BLaER1 (cell line): ENCODE measurements around the gene PFKP.

ENCODE experiments used
- H3K27ac ChIP-seq: shearing (Covaris generic); formaldehyde crosslinking; 2 replicates; pipeline ENCODE4 v1.8.1; 2022
- H3K27me3 ChIP-seq: shearing (Covaris generic); formaldehyde crosslinking; 2 replicates; pipeline ENCODE4 v1.8.1; 2022
- H3K36me3 ChIP-seq: shearing (Covaris generic); formaldehyde crosslinking; 2 replicates; pipeline ENCODE4 v1.8.1; 2022
- H3K4me1 ChIP-seq: shearing (Covaris generic); formaldehyde crosslinking; 2 replicates; pipeline ENCODE4 v1.8.1; 2022
- H3K4me2 ChIP-seq: shearing (Covaris generic); formaldehyde crosslinking; 2 replicates; pipeline ENCODE4 v1.8.1; 2022
- H3K4me3 ChIP-seq: shearing (Covaris generic); formaldehyde crosslinking; 2 replicates; pipeline ENCODE4 v1.8.1; 2022
- H3K9ac ChIP-seq: shearing (Covaris generic); formaldehyde crosslinking; 2 replicates; pipeline ENCODE4 v1.8.1; 2022
- H3K9me3 ChIP-seq: shearing (Covaris generic); formaldehyde crosslinking; 2 replicates; pipeline ENCODE4 v1.8.1; 2022
- H4K20me1 ChIP-seq: shearing (Covaris generic); formaldehyde crosslinking; 2 replicates; pipeline ENCODE4 v1.8.1; 2022
- Cebpa-rat ChIP-seq: shearing (Covaris generic); IDR thresholded peaks from 2 replicates; pipeline ENCODE4 v1.8.1; 2022

PFKP gene

DNA sequence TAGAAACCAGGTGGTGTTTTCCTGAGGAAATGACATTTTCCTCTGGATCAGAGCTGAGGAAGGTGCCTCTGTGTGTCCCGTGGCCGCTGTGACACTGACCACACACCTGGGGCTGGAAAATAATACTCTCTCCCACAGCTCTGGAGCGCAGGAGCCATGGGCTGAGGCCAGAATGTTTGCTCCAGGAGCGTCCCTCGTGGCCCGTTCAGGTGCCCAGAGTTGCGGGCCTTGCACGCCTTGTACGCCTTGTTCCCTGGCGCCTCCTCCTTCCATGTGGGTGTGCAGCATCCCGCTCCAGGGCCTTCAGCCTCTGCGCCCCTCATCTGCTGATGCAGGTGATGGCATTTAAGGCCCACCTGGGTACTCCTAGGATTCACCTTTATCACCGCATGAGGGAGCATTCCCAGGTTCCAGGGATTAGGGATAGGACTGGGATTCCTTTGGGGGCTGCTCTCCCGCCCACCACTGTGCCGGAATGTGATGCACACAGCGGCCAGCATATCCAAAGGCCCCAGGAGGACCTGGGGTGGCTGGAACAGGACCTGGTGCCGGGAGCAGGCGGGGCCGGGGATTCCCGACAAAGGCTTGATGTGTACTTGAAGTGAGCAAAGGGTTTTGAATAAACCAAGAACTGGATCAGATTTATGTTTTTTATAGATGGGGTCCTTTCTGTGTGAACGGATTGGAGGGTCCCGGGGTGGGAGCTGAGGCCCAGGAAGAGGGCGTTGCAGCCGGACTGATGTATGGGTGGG is 61.2 kb downstream of the PFKP start:
- H3K27ac ChIP-seq: no peak overlapping the region
- H3K9ac ChIP-seq: no peak overlapping the region
- no peaks in the 10 kb centered on the region for H3K27me3 ChIP-seq
- peaks cover 45% of the 10 kb centered on the region for H3K4me1 ChIP-seq
- peaks cover 76% of the 10 kb centered on the region for H4K20me1 ChIP-seq
- no peak for TF ChIP-seq Cebpa-rat
- no peaks in the 10 kb centered on the region for H3K9me3 ChIP-seq
- no peak overlapping the region for H3K4me3 ChIP-seq
- no peak overlapping the region for H3K4me2 ChIP-seq
- peaks cover 88% of the 10 kb centered on the region for H3K36me3 ChIP-seq

DNA sequence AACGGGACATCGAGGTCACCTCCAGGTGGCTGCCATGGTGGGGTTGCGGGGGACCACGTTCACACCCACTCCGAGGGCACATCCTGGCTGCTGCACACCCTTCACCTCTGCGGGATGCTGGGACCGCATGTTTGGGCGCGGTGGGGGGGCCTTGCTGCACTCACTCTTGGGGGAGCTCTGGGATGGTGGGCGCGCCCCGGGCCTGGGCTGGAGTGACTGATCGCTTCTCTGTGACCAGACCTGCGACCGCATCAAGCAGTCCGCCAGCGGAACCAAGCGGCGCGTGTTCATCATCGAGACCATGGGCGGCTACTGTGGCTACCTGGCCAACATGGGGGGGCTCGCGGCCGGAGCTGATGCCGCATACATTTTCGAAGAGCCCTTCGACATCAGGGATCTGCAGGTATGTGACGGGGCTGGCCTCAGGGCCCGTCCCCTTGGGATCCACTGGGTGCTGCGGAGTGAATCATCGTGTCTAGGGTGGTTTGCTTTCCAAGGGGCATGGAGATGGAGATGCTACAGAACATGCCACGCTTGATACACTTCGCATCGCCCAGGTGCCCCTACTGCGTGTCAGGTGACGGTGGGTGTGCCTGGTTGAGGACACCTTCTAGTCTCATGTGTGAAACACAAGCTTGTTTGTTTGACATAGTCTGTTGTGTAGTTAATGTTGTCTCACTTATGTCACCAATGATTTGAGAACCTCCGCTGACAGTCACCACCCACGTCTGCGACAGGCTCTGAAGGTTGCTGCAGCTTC is 62.4 kb downstream of the PFKP start:
- Histone ChIP-seq H3K4me1 (peaks cover 49% of the 10 kb centered on the region), H4K20me1 (peaks cover 77% of the 10 kb centered on the region), H3K27me3 (no peaks in the 10 kb centered on the region), H3K27ac (no peak overlapping the region), H3K9ac (no peak overlapping the region), H3K9me3 (no peaks in the 10 kb centered on the region), H3K4me2 (no peak overlapping the region), H3K36me3 (peaks cover 88% of the 10 kb centered on the region), H3K4me3 (no peak overlapping the region)
- no peak for TF ChIP-seq Cebpa-rat

DNA sequence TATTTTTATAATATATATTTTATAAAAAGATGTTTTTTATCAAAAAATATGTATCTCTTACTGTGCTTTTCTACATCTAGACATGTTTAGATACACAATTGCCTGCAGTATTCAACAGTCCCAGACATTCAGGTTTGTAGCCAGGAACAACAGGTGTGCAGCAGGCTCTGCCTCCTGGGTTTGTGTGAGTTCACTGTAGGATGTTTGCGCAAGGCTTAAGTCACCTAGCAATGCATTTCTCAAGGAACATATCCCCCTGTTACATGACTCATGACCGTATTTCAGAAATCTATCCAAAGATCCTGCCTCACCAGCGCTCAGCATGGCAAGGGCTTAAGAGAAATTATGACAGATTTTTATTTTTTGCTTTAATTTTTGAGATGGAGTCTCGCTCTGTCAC is 63.8 kb downstream of the PFKP start:
- Histone ChIP-seq H3K4me1 (peaks cover 46% of the 10 kb centered on the region), H3K4me3 (no peak overlapping the region), H4K20me1 (peaks cover 76% of the 10 kb centered on the region), H3K9ac (no peak overlapping the region), H3K27ac (no peak overlapping the region), H3K9me3 (no peaks in the 10 kb centered on the region), H3K4me2 (no peak overlapping the region), H3K27me3 (no peaks in the 10 kb centered on the region), H3K36me3 (peaks cover 88% of the 10 kb centered on the region)
- no peak for TF ChIP-seq Cebpa-rat

DNA sequence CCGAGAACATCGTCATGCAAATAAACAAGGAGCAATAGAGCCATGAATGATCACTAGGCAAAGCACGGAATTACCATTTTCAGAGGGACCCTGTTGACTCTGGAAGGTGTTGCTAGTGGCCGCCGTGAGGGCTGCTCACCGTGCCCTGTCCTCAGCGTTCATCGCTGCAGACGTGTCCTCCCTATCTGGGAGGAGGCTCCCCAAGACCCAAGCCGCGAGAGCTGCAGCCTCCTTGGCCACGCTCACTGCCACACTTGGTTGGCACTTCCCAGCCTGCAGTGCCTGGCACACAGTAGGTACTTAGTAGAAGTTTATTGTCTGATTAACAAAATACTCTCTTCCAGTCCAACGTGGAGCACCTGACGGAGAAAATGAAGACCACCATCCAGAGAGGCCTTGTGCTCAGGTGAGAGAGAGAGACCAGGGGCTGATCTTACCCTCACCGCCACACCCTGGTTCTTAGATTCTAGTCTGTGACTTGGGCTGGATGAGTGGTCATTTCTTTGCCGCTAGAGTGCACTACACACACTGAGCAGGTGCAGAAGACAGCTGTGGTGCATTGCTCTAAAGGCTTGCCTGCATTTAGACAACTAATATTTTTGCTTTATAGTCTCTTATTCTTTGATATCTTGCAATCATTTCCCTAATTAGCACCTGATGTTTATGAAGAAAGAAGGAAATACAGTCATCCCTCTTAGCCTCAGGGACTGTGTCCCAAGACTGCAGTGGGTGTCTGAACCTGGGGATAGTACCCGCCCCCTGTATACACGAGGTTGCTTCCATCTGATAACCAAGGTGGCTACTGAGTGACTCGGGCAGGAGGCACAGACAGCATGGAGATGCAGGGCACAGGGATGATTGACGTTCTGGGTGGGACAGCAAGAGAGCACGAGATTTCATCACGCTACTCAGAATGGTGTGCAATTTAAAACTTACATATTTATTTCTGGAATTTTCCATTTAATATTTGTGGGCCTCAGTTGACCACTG is 65.0 kb downstream of the PFKP start:
- Histone ChIP-seq H3K9ac (no peak overlapping the region), H3K36me3 (peaks cover 99% of the 10 kb centered on the region), H3K4me2 (no peak overlapping the region), H3K27me3 (no peaks in the 10 kb centered on the region), H3K4me3 (no peak overlapping the region), H4K20me1 (peaks cover 67% of the 10 kb centered on the region), H3K9me3 (no peaks in the 10 kb centered on the region), H3K4me1 (peaks cover 33% of the 10 kb centered on the region), H3K27ac (no peak overlapping the region)
- no peak for TF ChIP-seq Cebpa-rat

DNA sequence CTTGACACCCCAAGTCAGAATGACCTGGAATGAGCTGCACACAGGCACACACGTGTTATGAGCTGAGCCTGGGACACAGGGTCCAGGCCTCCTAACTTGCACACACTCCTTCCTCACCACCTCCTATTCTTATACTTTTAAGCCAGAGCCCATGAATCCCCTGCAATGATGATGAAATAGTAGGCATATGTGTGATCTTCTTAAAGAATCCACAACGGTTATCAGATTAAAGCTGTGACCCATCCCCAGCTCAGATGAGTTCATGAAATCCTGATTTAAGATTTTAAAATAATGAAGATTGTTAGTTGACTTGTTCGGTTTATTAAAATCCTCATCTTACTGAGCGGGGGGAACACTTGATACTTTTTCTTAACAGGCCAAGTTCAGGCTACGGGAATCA is 66.6 kb downstream of the PFKP start:
- H3K36me3 ChIP-seq: peaks cover 100% of the 10 kb centered on the region
- peaks cover 21% of the 10 kb centered on the region for H3K4me1 ChIP-seq
- H3K9me3 ChIP-seq: no peaks in the 10 kb centered on the region
- no peak overlapping the region for H3K27ac ChIP-seq
- H3K4me3 ChIP-seq: no peak overlapping the region
- no peak for TF ChIP-seq Cebpa-rat
- no peak overlapping the region for H3K9ac ChIP-seq
- H3K27me3 ChIP-seq: no peaks in the 10 kb centered on the region
- peaks cover 58% of the 10 kb centered on the region for H4K20me1 ChIP-seq
- H3K4me2 ChIP-seq: no peak overlapping the region

DNA sequence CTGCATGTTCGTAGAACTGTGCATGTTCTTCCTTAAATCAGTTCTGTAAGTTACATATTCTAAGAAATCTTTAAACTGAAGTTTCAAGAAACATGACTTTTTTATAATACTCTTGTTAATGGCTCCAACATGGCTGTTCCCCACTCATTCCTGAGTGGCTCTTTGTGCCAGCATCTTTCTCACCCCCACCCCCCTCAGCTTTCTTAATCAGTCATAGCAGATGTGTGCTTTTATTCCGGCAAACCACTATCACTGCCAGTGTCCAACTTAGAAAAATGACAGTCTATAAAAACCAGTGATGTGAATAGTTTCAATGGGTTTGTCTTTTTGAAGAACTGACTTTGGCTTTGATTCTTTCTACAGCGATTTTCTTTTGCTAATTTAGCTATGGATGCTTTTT is 67.7 kb downstream of the PFKP start:
- H3K4me3 ChIP-seq: no peak overlapping the region
- no peaks in the 10 kb centered on the region for H3K27me3 ChIP-seq
- peaks cover 55% of the 10 kb centered on the region for H4K20me1 ChIP-seq
- no peak overlapping the region for H3K9ac ChIP-seq
- no peak overlapping the region for H3K27ac ChIP-seq
- peaks cover 100% of the 10 kb centered on the region for H3K36me3 ChIP-seq
- H3K4me1 ChIP-seq: peaks cover 21% of the 10 kb centered on the region
- no peaks in the 10 kb centered on the region for H3K9me3 ChIP-seq
- H3K4me2 ChIP-seq: peak overlapping the region; percentile 32; the same call in 1 of the 2 replicates
- TF ChIP-seq Cebpa-rat: no peak

DNA sequence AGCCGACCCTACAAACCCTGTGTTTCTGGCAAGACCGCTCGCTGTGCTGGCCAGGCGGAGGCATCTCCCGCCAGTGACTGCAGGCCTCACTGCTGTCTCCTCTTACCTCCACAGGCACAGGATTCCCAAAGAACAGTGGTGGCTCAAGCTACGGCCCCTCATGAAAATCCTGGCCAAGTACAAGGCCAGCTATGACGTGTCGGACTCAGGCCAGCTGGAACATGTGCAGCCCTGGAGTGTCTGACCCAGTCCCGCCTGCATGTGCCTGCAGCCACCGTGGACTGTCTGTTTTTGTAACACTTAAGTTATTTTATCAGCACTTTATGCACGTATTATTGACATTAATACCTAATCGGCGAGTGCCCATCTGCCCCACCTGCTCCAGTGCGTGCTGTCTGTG is 69.0 kb downstream of the PFKP start:
- peaks cover 100% of the 10 kb centered on the region for H3K36me3 ChIP-seq

DNA sequence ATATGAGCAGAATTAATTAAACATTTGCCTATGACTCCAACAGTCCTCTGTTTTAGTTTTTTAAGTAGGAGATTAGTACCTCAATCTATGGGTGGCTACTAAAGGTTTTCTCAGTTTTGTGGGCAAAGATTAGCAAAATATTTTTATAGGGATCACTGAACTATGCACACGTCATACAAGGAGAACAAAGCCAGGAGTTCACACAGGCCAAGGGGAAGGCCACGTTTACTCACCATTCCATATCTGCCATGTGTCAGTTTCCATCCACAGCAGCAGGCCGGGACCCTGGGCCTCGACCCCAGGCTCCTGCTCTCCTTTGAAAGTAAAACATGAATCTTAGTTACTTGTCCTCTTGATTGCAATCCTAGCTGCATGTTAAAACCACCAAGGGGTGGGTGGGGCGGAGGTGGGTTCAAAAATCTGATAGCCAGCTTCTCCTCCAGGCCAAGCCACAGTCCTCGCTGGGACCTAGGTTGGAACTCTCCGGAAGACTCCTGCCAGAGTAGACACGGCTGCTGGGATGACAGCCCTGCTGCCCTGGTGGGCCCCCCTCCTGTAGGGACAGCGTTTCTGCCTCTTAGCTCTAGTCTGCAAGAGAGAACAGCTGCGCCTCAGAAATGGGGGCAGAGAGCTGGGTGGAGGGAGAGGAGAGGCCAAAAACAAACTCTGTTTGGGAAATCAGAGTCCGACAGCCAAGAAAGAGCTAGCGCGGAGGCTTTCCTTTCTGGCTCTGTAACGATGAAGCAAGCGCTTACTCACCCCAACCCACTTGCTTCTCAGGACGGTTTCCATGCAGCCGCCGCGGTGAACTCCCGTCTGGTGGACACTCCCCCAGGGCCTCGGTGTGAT is 69.6 kb downstream of the PFKP start:
- no peak for TF ChIP-seq Cebpa-rat
- Histone ChIP-seq H3K36me3 (peaks cover 100% of the 10 kb centered on the region), H3K27me3 (no peaks in the 10 kb centered on the region), H3K9ac (no peak overlapping the region; the same call in 1 of the 2 replicates), H3K27ac (no peak overlapping the region), H4K20me1 (peaks cover 64% of the 10 kb centered on the region), H3K9me3 (no peaks in the 10 kb centered on the region), H3K4me1 (peaks cover 21% of the 10 kb centered on the region), H3K4me3 (no peak overlapping the region), H3K4me2 (no peak overlapping the region)

More for the DNA sequence above, 69.0 kb downstream of the PFKP start:
- Histone ChIP-seq H3K27ac (no peak overlapping the region), H4K20me1 (peaks cover 62% of the 10 kb centered on the region), H3K9me3 (no peaks in the 10 kb centered on the region), H3K4me3 (no peak overlapping the region), H3K4me1 (peaks cover 21% of the 10 kb centered on the region), H3K4me2 (no peak overlapping the region), H3K27me3 (no peaks in the 10 kb centered on the region), H3K9ac (no peak overlapping the region)
- no peak for TF ChIP-seq Cebpa-rat
